Activated gamma-delta T cell treated with Interleukin-2 at 50 U/mL for 16 hours (primary cell): ENCODE measurements around the gene IGF2R.

Experiments used
- DNase-seq: peaks from one replicate; pipeline ENCODE4 v3.0.0-alpha.2; 2020

The IGF2R gene

DNA sequence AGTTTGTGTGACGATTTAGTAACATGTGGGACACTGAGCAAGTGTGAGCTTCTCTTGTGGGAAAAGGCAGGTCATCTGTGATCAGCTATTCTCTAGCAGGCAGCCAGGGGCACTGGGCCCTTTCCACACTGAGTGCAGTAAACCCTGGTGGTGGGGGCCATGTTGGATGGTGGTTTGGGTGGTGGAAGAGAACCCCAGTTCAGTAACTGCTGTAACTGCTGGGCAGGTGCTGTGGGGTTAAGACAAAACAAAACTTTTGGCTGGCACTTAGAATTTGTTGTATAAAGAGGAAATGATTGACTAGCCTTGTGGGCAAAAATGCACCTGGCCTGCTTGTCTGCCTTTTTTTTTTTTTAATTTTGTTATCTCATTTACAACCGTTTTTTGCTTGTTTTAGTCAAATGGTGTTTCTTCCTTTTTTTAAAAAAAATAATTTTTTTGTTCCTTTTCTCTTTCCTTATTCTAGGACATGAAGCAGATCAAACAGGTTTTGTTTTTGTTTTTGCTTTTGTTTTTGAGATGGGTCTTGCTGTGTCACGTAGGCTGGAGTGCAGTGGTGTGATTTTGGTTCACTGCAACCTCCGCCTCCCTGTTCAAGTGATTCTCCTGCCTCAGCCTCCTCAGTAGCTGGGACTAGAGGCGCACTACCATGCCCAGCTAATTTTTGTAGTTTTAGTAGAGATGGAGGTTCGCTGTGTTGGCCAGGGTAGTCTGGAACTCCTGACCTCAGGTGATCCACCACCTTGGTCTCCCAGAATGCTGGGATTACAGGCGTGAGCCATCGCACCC lies 59.8 kb downstream of the IGF2R start:
- peak; percentile 21 for DNase-seq

DNA sequence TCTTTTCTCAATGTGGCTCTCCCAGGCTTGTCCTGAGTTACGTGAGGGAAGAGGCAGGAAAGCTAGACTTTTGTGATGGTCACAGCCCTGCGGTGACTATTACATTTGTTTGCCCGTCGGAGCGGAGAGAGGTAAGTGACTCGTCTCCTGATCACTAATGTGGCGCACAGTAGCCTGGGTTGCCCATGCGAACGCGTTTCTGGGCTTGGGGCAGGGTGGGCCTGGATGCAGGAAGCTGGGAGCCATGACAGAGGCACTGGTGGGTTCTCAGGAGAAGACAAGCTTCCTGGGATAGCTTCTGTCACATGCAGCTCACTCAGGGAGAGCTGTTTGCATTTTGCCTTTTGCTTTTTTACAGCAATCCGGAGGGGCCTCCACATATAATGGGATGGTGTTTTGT lies 60.6 kb downstream of the IGF2R start:
- no peak for DNase-seq

DNA sequence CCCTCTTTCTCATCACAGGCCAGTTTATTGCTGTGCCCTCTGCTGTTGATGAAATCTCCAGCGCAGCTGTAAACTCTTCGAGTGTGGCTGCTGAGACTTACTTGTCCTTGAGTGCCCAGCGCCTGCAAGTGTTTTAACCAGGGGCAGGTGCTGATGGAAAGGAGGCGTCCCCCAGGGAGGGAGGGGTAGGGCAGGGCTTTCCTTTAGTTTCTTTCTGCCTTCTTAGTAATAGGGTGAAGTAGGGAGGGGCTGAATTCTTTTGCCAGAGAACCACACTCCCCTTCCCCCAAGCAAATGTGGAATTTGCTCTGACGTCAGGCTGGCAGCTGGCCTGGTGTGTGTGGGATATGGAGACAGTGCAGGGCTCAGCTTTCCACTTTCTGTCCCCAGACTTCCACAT lies 61.2 kb downstream of the IGF2R start:
- DNase-seq = no peak

DNA sequence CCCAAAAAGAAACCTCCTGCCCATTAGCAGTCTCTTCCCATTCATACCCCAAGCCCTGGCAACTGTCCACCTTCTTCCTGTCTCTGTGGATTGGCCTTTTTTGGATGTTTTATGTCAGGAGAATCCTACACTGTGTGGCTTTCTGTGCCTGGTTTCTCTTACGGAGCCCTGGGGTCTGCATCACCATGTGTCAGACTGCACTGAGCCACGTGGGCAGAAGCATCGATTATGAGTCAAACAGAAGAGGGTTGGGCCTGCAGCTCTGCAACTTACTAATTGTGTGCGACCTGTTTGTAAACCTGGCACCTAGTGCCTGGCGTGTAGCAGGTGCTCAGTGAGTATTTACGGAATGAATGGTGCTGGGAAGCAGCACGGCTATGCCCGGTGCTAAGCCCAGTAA lies 62.6 kb downstream of the IGF2R start:
- DNase-seq = no peak

DNA sequence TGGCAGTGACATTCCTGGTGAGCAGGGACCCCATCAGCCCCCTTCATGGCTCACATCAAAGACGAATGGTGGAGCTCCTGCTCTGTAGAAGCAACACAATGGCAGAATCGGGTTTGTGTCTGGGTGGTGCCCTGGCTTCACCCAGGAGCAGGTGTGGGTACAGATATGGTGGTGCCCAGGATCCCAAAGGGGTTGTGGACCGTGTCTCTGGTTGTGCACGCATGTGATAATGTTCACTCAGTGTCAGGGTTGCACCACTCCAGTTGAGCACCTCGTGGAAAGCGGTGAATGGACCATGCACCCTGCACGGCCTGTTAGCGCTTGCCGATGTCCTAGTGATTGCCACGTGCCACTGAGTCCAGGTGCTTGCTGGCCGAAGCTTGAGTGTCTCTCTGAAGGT lies 63.0 kb downstream of the IGF2R start:
- DNase-seq = no peak

DNA sequence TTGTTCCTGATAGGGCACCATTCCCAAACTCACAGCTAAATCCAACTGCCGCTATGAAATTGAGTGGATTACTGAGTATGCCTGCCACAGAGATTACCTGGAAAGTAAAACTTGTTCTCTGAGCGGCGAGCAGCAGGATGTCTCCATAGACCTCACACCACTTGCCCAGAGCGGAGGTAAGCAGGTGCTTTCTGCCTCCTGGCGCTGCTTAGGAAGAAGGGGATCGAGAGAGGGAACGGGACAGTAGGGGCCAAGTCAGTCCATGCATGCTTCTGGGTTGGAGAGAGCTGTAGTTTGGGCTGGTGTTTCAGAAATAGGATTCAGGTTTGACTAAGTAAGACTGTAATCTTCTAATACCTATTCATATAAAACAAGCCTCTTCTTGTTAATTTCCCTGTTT lies 63.7 kb downstream of the IGF2R start:
- DNase-seq = no peak

DNA sequence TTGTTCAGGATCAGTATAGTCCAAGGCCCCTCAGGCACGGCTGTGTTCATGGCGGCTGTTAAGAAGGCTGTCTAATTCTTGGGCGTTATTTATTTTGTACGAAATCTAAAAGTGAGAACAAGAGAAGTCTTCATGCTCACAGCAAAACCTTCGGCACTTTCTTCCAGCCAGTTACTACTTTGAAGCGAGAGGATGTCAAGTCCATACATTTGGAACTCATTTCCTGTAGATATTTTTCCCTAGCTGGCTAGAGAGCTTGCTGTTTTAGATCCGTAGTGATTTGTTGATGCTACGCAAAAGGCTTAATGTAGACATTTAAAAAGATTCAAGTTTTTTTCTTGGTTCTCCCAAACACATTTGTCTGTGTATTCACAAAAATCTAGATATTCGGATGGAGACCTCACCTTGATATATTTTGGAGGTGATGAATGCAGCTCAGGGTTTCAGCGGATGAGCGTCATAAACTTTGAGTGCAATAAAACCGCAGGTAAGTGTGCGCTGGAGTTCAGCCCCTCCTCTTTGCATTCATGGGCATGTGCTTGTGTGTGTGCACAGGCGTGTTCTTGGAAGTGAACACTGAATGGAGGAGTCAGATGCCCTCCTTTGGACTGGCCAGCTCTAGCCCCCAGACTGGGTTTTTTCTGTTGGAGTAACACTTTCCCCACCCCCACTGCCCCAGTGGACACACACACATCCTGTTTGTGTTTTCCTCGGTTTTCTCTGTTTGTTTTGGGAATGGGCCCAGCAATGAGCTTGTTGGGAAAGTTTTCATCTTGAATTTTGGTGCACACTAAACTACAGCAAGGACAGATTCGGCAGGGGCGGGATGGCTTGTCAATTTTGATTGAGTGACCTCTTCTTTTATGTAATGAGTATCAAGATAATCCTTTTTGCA lies 65.4 kb downstream of the IGF2R start:
- DNase-seq = no peak

DNA sequence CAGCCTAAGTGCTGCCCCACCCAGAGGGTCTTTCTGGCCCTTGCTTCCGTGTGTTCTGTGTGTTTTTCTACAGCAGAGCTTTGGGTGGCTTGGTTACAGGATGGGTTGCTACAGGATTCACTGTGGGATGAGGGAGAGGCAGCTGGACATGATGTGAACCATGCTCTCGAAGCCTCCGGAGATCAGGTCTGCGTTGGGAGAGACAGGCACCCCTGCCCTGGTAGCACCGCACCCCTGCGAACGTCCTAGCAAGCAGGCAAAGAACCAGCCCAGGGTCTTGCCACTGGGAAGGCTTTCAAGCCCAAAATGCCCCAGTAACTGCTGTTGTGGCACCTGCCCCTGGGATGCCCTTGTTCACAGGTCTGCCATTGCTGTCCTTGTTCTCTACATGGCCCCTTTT lies 66.4 kb downstream of the IGF2R start:
- DNase-seq = no peak

DNA sequence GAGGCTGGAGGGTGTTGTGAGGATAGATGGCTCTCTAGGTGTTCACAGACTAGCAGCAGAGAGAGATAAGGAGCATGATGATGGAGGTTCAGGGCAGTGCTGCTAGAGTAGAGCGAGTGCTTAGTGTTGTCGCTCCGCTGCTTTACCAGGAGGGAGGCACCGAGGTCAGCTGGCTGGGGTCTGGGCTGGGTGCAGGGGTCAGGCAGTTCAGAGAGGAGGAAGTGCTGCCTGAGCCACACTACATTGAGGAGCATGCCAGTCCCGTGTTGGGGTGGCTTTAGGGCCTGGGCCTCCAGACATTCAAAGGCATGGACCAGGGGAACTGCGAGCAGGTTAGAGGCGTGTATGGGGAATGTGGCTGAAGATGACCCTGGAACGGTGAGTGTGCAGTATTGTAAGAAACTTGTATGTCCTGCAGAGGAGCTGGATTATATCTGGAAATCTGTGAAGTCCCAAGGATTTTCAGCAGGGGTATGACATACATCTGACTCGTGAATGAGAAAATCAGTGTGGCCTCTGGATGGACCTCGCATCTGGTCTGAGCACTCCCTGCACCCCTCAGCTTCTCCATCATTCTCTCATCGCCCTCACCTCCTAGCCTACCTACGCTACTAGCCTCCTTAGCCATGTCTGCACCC lies 66.9 kb downstream of the IGF2R start:
- DNase-seq = no peak

DNA sequence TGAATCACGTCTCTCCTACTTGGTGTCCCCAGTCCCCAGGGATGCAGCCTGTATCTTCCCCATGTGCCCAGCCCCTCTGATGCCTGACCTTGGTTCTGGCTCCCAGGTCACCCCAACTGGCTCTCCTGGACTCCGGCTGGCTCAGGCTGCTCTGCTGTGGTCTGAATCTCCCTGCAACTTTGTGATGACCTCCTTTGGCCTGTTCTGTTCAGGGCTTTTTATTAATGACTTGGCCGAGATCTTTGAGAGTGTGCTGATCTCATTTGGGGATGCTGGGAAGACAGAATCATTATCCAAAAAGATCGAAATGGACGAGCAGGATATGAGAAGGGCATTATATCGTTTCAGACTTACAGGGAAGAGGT lies 67.4 kb downstream of the IGF2R start:
- no peak for DNase-seq

DNA sequence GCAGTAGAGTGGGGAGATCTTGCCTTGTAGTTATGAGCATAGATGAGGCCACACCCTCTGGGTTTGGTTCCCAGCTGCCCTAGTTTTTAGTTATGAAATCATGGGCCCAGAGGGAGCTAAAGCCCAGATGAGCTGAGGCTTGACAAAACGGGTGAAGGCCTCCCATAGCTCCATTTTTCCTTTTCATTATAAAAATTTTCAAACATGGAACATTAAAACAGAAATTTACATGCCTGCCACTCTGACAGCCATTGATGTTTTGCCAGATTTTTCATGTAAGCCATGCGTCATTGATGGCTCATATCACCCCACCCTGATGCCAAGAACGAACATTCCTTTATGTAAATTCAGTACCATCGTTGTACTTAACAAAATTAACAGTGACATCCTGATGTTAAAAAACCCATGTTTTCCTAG lies 67.9 kb downstream of the IGF2R start:
- DNase-seq = no peak

DNA sequence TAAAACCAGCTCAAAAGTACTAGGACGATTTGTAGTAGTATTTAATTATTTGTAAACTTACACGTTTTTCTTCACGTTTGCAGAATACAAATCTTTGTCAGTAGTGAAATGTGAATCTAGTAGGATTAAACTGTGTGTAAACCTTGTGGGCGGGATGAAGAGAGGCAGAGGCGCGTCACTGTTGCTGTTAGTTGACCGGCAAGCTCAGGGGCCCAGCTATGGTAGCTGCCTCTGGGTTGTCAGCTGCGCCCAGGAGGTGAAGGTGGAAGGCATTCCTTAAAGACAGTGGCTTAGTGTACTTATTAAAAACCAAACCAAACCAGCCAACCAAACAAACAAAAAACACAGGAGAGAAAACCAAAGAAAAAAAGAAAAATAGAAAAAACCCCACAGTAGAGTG lies 69.6 kb downstream of the IGF2R start:
- no peak for DNase-seq

DNA sequence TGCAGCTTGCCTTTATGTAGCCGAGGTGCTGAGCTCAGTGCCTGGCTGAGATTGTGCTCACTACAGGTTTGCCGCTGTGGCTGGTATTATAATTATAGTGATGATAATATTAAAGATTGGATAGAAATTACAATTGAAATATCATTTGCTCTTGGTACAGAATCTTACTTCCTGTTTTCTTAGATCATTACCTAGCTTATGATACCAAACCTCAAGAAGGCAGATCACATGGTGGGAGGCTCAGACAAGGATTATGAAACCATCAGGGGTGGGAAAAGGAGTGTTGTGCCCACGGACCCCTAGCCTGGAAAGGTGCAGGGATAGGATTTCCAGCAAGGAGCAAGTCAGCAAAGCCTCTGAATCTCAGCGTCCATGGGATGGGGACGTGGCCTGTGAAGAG lies 70.6 kb downstream of the IGF2R start:
- DNase-seq = no peak

DNA sequence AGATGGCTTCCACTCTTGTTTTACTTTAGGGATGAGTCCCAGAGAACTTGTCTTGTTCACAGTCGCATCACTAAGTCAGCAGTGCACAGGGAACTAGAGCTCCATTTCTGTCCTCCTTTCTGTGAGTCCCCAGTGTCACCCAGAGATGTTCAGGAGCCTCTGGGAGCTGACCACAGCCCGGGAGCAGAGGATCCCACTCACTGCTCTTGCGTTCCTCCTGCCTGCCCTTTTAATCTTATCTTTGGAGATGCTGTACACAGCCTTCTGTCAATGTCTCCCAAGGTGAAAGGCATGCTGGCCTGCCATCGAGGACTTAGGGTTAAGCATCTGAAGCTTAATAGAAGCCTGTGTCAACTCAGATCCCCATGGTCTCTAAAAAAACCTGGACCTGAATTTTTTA lies 71.2 kb downstream of the IGF2R start:
- no peak for DNase-seq

DNA sequence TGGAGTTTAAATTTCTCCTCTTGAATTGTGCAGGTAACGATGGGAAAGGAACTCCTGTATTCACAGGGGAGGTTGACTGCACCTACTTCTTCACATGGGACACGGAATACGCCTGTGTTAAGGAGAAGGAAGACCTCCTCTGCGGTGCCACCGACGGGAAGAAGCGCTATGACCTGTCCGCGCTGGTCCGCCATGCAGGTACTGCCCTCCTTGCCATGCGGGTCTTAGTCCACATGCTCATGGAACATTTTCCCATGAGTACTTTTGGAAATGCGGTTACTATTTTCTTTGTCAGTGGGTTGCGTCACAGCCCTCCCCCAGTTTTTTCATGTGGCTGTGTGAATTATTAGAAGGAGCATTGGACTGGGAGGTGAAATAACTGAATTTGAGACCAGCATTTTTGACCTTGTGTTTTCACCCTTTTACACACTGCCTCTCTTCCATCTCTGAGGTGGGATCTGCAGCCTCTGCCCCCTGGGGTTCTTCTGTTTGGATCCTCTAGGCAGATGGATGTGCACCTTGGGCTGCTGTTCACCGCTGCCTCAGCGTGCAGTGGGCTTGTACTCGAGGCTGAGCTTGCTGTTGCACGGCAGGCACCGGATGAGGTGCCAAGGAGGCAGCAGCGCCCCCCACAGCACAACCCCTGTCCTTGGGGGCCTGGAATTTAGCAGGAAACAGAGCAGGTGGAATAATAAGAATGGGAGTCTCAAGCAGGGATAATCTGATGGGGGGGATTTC lies 71.8 kb downstream of the IGF2R start:
- DNase-seq = no peak

DNA sequence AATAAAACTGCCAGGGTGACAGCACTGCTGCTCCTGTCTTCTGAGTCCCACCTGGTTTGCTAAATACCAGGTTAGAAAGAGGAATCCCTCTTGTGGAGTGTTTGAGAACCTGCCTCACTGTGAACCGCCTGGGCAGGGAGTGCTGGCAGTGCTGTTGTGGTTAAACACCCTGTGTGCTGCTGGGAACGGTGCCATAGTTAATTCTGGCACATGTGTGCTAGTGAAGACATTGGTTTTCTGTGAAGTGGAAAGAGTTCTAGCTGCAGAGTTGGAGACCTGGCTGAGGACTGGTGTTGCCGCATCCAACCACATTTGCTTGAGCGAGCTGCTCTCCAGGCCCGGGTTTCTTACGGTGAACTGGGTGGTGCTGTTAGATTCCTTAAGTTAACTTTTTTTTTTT lies 72.7 kb downstream of the IGF2R start:
- DNase-seq = no peak

DNA sequence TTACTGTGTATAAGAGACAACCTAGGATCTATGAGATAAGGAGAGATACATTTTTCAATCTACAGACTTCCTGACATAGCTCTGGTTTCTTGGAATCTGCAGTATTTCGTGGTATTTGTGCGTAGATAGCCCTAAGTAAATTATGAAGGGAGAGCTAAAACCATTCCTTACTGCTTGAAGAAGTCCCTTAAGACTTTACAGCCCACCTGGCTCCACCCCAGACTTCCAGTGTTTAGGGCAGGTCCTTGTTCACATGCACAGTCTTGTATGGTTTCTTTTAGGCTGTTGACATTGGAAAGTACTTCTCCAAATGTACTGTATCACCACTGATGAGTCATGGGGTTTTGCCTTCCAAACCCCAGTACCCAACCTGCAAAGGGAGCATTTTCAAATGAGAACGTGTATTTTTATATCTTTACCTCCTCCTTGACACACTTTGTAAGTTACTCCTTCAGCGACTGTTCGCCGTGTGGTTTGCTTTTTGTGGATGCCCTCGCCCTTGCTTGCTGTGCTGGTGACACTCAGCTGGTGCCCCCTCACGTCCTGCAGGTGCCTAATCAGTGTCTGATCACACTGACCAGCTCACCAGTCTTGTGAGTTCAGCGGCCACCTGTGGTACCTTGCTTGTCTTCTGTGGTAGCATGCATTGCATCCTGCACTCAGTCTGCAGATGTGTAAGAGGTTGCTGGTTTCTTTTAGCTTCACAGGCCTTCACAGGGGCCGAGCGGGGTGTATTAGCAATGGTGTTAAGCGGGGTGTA lies 73.3 kb downstream of the IGF2R start:
- DNase-seq = no peak

DNA sequence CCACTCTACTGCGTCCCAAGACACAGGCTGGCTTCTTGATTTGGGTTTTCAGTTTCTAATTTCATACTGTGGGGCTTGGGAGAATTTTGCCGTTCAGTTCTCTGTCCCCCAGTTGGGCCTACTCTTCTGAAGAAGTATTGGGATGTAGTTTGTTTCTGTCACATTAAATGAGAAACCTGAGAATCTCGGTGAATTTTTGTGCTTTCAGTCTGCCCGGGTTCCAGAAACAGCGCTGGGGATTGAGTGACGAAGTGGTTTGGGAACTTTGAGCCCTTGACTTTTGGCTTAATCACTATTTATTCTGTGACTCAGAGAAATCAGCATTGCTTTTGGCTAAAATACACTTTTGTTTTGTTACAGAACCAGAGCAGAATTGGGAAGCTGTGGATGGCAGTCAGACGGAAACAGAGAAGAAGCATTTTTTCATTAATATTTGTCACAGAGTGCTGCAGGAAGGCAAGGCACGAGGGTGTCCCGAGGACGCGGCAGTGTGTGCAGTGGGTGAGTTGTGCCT lies 74.0 kb downstream of the IGF2R start:
- DNase-seq = no peak

DNA sequence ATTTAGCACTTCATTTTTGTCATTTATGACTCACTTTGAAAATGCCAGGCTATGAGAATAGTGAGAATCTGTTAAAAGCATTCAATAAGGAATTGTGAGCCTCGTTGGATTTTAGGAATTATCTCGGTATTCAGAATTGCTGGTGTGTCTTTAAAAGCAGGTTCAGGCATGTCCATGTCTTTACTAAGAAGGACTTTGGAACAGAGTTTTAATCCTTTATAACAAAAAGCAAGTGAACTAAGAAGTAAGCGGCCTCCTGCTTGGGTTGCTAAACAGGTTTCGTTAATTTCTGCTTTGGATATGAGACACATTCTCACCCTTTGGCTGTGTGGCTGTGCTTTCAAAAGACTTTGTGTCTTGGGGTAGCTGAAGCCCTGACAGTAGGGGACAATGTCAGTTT lies 74.9 kb downstream of the IGF2R start:
- DNase-seq = no peak

DNA sequence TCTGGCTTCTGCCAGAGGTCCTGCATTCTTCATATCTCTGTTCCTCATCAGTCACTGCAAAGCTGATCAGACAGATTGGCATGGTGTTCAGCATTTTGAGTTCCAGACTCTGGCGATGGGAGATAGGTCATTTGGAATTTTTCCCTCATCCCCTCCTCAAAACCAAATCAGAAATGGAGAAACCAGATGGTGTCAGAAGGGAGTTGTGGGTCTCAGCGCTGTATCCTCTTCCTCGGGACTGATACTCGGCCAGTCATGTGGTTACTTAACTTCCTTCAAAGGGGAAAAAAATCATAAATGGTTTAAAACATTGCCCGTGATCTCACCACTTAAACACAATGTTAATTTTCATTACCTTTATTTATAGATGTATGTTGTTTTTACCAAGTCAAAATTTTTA lies 75.8 kb downstream of the IGF2R start:
- DNase-seq = no peak

DNA sequence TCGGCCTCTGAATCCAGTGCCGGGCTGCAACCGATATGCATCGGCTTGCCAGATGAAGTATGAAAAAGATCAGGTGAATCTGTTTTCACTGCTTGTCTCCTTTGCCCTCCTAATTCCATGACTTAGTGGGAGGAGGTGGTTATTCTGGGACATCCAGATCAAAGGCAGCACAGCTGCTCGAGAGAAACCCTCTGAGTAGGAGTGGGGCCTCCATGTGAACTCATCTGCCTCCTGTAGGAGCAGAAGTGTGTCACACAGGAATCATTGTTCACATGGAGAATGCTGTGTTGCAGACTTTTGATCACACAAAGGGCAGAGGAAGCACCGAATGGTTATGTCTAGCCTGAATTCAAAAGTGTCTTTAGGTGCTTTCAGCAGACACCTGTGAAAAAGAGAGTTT lies 79.6 kb downstream of the IGF2R start:
- no peak for DNase-seq

DNA sequence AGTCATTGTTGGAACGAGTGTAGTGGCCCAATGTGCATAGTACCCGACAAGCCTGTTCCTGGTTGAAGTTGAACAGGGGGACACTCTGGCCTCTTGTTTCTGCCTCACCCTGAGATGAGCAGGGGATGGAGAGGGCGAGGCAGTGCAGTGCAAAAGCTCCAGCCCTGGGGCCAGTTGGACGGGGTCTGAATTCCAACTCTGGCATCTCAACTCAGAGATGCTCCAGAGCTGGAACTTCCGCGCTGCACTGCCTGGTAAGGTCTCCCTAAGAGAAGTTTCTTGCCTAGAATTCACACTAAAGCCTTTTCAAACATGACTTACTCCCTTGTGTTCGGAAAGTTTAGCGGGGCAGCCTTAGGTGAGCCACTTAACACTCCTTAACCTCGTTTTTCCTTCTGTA lies 80.5 kb downstream of the IGF2R start:
- no peak for DNase-seq
